ENCODE data around the gene LRCH3. TPM values are rescaled to one million over a fixed set of nuclear protein-coding genes. Genes with fewer than 3 reads are reported as not detected.

LRCH3 gene
- total and polyA plus RNA-seq, 9 of the 15 experiments (the other 6 are each of a cell fraction or from before 2014, with no cell fraction given), result 4.6 to 75.3 (median 30.3) TPM

- TF ChIP-seq TGIF2 (CRISPR knock-in tag; IDR thresholded peaks at IDR 0.05) (0 out of 2 replicates have a peak, but pooled peaks have one; percentile 61), KAT2B (IDR thresholded peaks at IDR 0.05; ENCODE audit: low read depth, low read length) (peak; percentile 72), SMAD4 (CRISPR knock-in tag; conservative IDR thresholded peaks at IDR 0.05) (peak; percentile 63), ELK3 (CRISPR knock-in tag; IDR thresholded peaks at IDR 0.05) (no peak), CHD2 (IDR thresholded peaks at IDR 0.05; ENCODE audit: low read depth, low read length) (peak; percentile 63), ESRRA (IDR thresholded peaks at IDR 0.05; ENCODE audit: borderline replicate concordance, low read depth) (peak; percentile 63; the same call in 1 of the 2 replicates), BRD4 (IDR thresholded peaks at IDR 0.05) (peak; percentile 76; the same call in 1 of the 2 replicates), RBFOX2 (IDR thresholded peaks at IDR 0.05; ENCODE audit: low read depth, low read length) (peak; percentile 90), POLR2AphosphoS5 (IDR thresholded peaks at IDR 0.05; ENCODE audit: control insufficient read depth, insufficient read depth, low read depth, low read length) (peak; percentile 71; the same call in 1 of the 2 replicates), TFAP4 (CRISPR knock-in tag; IDR thresholded peaks at IDR 0.05; ENCODE audit: borderline replicate concordance) (peak; percentile 66), CTCF (IDR thresholded peaks at IDR 0.05 in 2 of 3, conservative IDR thresholded peaks at IDR 0.05 in 1 of 3; ENCODE audit: insufficient read depth in 2 of 3, low read depth in 1 of 3, low read length in 3 of 3) (peak; percentile 59 to 69 (median 60)), ETV5 (CRISPR knock-in tag; IDR thresholded peaks at IDR 0.05; ENCODE audit: low read depth) (peak; percentile 48), POLR2A (conservative IDR thresholded peaks at IDR 0.05) (peak; percentile 77), MAZ (CRISPR knock-in tag; conservative IDR thresholded peaks at IDR 0.05 in 1 of 2, IDR thresholded peaks at IDR 0.05 in 1 of 2) (peak; percentile 69 to 91), SPI1 (IDR thresholded peaks at IDR 0.05; ENCODE audit: borderline replicate concordance, low read depth, low read length) (no peak), ZNF274 (IDR thresholded peaks at IDR 0.05; ENCODE audit: borderline replicate concordance, low read depth, low read length) (no peak), ID3 (CRISPR knock-in tag; IDR thresholded peaks at IDR 0.05) (no peak), ID3 (tag; IDR thresholded peaks at IDR 0.05) (0 out of 2 replicates have a peak, but pooled peaks have one; percentile 40), ZBTB17 (CRISPR knock-in tag; IDR thresholded peaks at IDR 0.05) (0 out of 2 replicates have a peak, but pooled peaks have one; percentile 37), SMARCE1 (IDR thresholded peaks at IDR 0.05) (peak; percentile 23; the same call in 1 of the 2 replicates), TAF1 (IDR thresholded peaks at IDR 0.05; ENCODE audit: control insufficient read depth, extremely low read depth, insufficient read depth, low read length, severe bottlenecking) (peak; percentile 24), CBX3 (IDR thresholded peaks at IDR 0.05; ENCODE audit: borderline replicate concordance in 1 of 2, low read length in 2 of 2) (peak in 1 of 2 experiments; percentile 58; a peak in 1 of 3 replicates), POLR2H (tag; IDR thresholded peaks at IDR 0.05; ENCODE audit: low read depth) (peak; percentile 43; the same call in 1 of the 2 replicates), TBP (optimal IDR thresholded peaks at IDR 0.05; ENCODE audit: low read depth, low read length) (peak; percentile 52)
These were observed 41.3 kb upstream of the LRCH3 start, which contains the start of gene FYTTD1 (continued) for GRCh38 chr3:197749601-197750395.
